NCI-H2029 treated with DMSO at 0.1 percent for 48 hours (cell line): ENCODE data around the gene MAP3K7CL.

ENCODE experiments used
- DNase-seq: peaks from one replicate; lab custom pipeline; 2025; lab: John Stamatoyannopoulos, UW

MAP3K7CL gene

GRCh38 chr21:29196670-29197191 is 66.3 kb downstream of the MAP3K7CL start:
- no peak for DNase-seq

GRCh38 chr21:29201186-29201585 is 70.7 kb downstream of the MAP3K7CL start:
- no peak for DNase-seq

GRCh38 chr21:29205009-29205408 is 74.6 kb downstream of the MAP3K7CL start:
- no peak for DNase-seq

- no peak for DNase-seq
These were observed 75.5 kb downstream of the MAP3K7CL start for GRCh38 chr21:29205988-29206387.

- no peak for DNase-seq
These were observed 76.0 kb downstream of the MAP3K7CL start for GRCh38 chr21:29206445-29206844.

DNA sequence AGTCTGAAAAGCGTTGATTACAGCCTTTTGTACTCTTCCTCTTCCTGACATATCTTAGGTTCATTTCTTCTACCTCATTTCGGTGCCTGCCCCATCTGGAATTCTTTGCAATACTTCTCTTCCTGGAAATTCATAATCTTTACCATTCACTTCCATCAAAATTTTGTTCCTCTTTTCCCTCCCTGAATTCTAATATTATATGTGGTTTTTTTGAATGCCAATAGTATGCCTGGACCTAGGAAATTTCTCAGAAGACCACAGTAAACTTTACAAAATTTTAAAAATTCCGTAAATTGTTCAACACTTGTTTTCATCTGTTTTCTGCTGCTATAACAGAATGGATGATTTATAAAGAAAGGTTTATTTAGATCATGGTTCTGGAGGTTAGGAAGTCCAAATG is 76.8 kb downstream of the MAP3K7CL start:
- no peak for DNase-seq

GRCh38 chr21:29208044-29208681 is 77.7 kb downstream of the MAP3K7CL start:
- no peak for DNase-seq

GRCh38 chr21:29208682-29209059 is 78.2 kb downstream of the MAP3K7CL start:
- DNase-seq: no peak

DNA sequence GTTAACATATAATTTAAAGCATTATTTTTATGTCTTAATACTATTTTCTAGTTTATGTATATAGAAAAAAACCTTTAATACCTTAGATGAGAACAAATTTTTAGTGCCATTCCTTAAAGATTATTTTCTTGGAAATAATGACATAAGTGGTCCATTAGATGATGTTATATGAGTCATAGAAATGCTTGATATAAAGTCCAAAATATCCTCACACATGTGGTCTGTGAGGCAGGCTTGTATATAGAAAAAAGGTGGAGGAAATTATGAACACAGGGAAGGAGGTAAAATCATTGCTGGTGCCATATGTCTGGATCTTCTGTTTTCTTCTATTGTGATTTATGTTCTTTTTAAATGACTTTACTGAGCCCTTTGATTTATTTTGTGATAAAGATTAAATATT is 79.3 kb downstream of the MAP3K7CL start:
- no peak for DNase-seq

GRCh38 chr21:29211205-29211604 is 80.8 kb downstream of the MAP3K7CL start:
- DNase-seq: no peak

DNA sequence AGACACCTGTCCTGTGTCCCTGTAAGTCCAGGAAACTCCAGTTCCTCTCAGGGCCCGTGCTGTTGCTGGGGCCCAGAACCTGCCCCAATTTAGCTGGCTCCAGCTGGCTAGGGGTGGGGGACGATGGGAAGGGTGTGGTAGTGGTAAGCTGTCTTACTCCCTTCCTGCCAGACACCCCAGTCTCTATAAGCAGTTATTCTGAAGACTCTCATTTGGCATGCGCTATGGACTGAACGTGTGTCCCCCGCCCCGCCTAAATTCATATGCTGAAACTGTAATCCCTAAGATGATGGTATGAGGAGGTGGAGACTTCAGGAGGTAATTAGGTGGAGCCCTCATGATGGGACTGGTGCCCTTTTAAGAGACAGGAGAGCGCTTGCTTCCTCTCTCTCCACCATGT is 82.0 kb downstream of the MAP3K7CL start:
- no peak for DNase-seq

DNA sequence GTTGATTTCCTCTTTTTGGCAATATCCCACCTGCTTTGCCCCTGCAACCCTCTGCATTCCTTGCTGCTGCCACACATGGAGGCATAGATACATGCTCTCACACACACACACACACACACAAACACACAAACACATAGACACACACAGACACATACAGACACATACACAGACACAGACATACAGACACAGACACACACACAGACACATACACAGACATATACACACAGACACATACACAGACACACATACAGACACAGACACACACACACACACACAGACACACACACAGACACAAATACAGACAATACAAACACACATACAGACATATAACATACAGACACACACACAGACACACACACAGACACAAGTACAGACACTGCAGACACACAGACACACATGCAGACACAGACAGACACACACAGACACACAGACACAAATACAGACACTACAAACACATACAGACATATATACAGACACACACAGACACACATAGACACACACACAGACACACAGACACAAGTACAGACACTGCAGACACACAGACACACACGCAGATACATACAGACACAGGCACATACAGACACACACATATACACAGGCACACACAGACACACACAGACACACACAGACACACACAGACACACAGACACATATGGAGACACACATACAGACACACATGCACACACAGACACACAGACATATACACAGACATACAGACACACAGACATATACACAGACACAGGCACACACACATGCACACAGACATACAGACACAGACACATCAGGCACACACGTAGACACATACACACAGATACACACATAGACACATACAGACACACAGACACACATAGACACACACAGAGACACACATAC is 83.3 kb downstream of the MAP3K7CL start:
- no peak for DNase-seq

GRCh38 chr21:29215709-29216108 is 85.3 kb downstream of the MAP3K7CL start:
- no peak for DNase-seq

DNA sequence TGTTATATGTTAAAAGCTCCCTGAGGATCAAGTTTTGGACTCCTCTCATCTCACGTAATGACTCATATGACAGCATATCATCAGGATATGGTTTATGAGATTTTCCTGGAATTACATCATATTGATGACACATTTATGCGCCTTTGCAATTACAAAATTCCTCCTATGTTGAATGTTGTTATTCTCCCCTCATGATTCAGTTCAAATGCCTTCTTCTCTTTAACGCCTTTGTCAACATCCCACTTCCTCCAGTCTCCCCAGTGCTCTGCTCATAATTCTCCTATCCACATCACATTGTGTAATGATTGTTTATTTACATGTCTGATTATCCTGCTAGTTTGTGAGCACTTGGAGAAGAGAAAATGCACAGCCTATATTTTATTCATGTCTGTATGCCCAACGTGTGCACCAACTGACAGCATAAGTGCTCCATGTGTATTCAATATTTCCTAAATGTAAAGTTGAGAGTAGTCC is 87.4 kb downstream of the MAP3K7CL start:
- DNase-seq: no peak

DNA sequence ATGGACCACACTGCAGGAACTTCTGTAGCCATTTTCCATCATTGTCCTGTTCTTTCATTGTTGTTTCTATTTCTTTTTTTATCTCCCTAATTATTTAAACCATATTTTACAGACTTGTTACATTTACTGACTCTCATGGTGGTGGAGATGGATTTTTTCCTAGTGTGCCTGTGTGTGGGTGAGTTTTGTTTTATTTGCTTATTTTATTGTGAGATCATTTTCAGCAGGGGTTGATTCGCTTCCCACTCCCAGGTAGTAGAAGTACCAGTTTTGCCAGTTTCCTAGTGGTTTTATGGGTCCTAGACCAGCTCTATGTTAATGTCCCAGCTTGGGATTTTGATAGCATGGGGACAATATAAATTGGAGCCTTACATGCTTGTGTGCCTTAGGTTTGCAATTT is 88.3 kb downstream of the MAP3K7CL start:
- DNase-seq: peak; percentile 33

DNA sequence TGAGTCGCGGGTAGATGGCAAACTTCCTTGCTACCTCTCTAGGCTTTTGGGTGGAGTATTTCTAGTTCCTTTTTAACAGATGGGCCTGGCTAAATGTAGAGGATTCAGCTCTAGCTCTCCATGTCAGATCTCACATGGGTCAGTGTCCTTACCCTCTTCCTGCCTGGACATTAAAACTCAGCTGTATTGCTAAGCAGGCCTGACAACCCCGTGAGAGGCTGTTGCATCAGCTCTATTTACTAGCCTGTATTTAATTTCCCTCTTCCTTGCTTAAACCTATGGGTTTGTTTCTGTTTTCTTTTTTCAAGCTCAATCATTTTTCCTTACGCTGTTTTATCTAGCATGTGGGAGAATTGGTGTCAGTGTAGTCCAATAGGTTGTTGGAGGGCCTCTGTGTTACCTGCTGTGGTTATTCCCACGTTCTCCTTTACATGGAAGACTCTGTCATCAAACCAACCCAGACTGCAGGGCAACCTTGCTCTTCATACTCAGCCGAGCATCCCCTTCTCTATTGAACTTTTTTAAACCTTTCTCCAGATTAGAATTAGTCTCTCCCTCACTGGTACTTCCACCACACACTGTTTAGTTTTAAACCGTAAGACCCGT is 88.8 kb downstream of the MAP3K7CL start:
- DNase-seq: no peak

DNA sequence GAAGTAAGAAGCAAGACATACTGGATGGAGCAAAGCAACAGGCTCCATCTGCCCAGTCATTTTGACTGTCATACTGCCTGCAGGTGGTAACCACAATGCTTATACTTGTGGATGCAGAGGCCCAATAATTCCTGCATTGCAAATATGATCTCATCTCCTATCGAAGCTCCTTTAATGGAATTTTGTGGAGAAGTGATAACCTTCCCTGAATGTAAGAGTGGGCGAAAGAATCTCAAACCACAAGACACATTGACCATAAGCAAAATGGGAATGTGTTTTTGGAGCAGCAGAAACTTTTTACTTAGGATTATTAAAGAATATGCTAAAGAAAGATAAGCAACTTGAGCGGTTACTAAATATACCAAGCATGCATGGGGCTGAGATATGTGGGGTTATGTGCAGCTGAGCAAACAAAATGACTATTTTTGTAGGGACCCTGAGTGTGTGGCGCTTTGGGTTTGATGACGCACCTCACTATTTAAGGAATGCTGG is 90.9 kb downstream of the MAP3K7CL start:
- DNase-seq: no peak

GRCh38 chr21:29224006-29224405 is 93.6 kb downstream of the MAP3K7CL start:
- no peak for DNase-seq
